Glutamatergic neuron (in vitro differentiated cells): ENCODE results near the gene TSHZ1. TPM values are rescaled to one million over a fixed set of nuclear protein-coding genes. Genes with fewer than 3 reads are reported as not detected.
A peak's percentile ranks its signal among the peaks of the same experiment; 100 is the strongest.

Experiments
- DNase-seq: peaks from one replicate; pipeline ENCODE4 v3.0.0; 2022
- H3K27ac Mint-ChIP-seq: one replicate; pipeline ENCODE4 v1.8.0; 2020; ENCODE audit warnings: mild to moderate bottlenecking, mixed read lengths, inconsistent platforms; ENCODE audit not compliant: unreplicated experiment
- H3K27me3 Mint-ChIP-seq: one replicate; pipeline ENCODE4 v1.8.0; 2020; ENCODE audit warnings: mild to moderate bottlenecking, moderate library complexity, mixed read lengths, inconsistent platforms; ENCODE audit not compliant: unreplicated experiment
- H3K36me3 Mint-ChIP-seq: one replicate; pipeline ENCODE4 v1.8.0; 2020; ENCODE audit warnings: mild to moderate bottlenecking, mixed read lengths, inconsistent platforms; ENCODE audit not compliant: unreplicated experiment
- H3K4me1 Mint-ChIP-seq: one replicate; pipeline ENCODE4 v1.8.0; 2020; ENCODE audit warnings: mild to moderate bottlenecking, low read depth, mixed read lengths, inconsistent platforms; ENCODE audit not compliant: unreplicated experiment
- H3K4me3 Mint-ChIP-seq: one replicate; pipeline ENCODE4 v1.8.0; 2020; ENCODE audit warnings: mild to moderate bottlenecking, mixed read lengths, inconsistent platforms; ENCODE audit not compliant: unreplicated experiment
- H3K9me3 Mint-ChIP-seq: one replicate; pipeline ENCODE4 v1.8.0; 2020; ENCODE audit warnings: mild to moderate bottlenecking, moderate library complexity, mixed read lengths, inconsistent platforms; ENCODE audit not compliant: unreplicated experiment
- CTCF ChIP-seq: fragments of 200-600 bp; sonication (generic); IDR thresholded peaks from one replicate; pipeline ENCODE4 v1.5.0; 2021; ENCODE audit not compliant: partially characterized antibody, unreplicated experiment
- total RNA-seq: library from RNA; stranded (reverse); fragmentation: NEBNext Ultra II Directional; extraction: Animal tissue kit (Norgen Biotek cat#: 25700); gene quantifications from one replicate; pipeline ENCODE4 v1.2.1, GENCODE V29; 2021; ENCODE audit not compliant: unreplicated experiment

TSHZ1 gene
- total RNA-seq, 1 donor from 2014 or later: 5.3 TPM

- TF ChIP-seq CTCF: no peak
- Mint-ChIP-seq H3K9me3 (peaks cover 15% of the 10 kb centered on the region), H3K27ac (no peak overlapping the region), H3K36me3 (no peaks in the 10 kb centered on the region), H3K27me3 (peaks cover 18% of the 10 kb centered on the region), H3K4me1 (peaks cover 15% of the 10 kb centered on the region), H3K4me3 (peak overlapping the region; percentile 73)
- DNase-seq: peak; percentile 50
Measured at GRCh38 chr18:75204732-75205513, 5.7 kb upstream of the TSHZ1 start.

- no peak for TF ChIP-seq CTCF
- peaks cover 20% of the 10 kb centered on the region for H3K4me1 Mint-ChIP-seq
- peaks cover 19% of the 10 kb centered on the region for H3K9me3 Mint-ChIP-seq
- peak overlapping the region; percentile 73 for H3K4me3 Mint-ChIP-seq
- DNase-seq: no peak
- no peak overlapping the region for H3K27ac Mint-ChIP-seq
- no peaks in the 10 kb centered on the region for H3K36me3 Mint-ChIP-seq
- peaks cover 22% of the 10 kb centered on the region for H3K27me3 Mint-ChIP-seq
Measured at GRCh38 chr18:75205514-75206132, 5.0 kb upstream of the TSHZ1 start.

- H3K36me3 Mint-ChIP-seq: no peaks in the 10 kb centered on the region
- peaks cover 20% of the 10 kb centered on the region for H3K4me1 Mint-ChIP-seq
- no peak for DNase-seq
- no peak for TF ChIP-seq CTCF
- peaks cover 25% of the 10 kb centered on the region for H3K27me3 Mint-ChIP-seq
- peak overlapping the region; percentile 91 for H3K4me3 Mint-ChIP-seq
- no peak overlapping the region for H3K27ac Mint-ChIP-seq
- H3K9me3 Mint-ChIP-seq: peaks cover 23% of the 10 kb centered on the region
Measured at GRCh38 chr18:75206452-75207309, 3.9 kb upstream of the TSHZ1 start.

- no peak for DNase-seq
- Mint-ChIP-seq H3K4me3 (peak overlapping the region; percentile 91), H3K9me3 (peaks cover 28% of the 10 kb centered on the region), H3K27me3 (peaks cover 31% of the 10 kb centered on the region), H3K27ac (peak overlapping the region; percentile 17), H3K4me1 (peaks cover 22% of the 10 kb centered on the region), H3K36me3 (no peaks in the 10 kb centered on the region)
- TF ChIP-seq CTCF: no peak
Measured at GRCh38 chr18:75207310-75208154, 3.1 kb upstream of the TSHZ1 start.
